Omental fat pad (tissue), 4 donors: ENCODE results near the gene UGT1A5. TPM values are rescaled to one million over a fixed set of nuclear protein-coding genes. Genes with fewer than 3 reads are reported as not detected.

Experiments
- ATAC-seq: fragments of 150-250 bp; one replicate; pipeline ENCODE4 v1.9.1; 2016; ENCODE audit warnings: mild to moderate bottlenecking, moderate library complexity; ENCODE audit not compliant: low FRiP score
- DNase-seq: peaks from one replicate; pipeline ENCODE4 v3.0.0-alpha.2; 2019; ENCODE audit warnings: low spot score
- CTCF ChIP-seq, 3 donors: fragments of 450-650 bp; IDR thresholded peaks; one replicate each; pipeline ENCODE4 v1.5.1; 2016 to 2017; ENCODE audit warnings: antibody characterized with exemption in 3 of 3, mild to moderate bottlenecking in 3 of 3, moderate library complexity in 2 of 3
- total RNA-seq, 4 donors: library from RNA; depleted of rRNA; stranded (reverse); fragments of >200 nt; gene quantifications; one replicate each; pipeline ENCODE4 v1.1.0, GENCODE V29; 2016

UGT1A5 gene
- total RNA-seq, 4 donors from 2014 or later, result not detected

- no peak for DNase-seq
- no peak for TF ChIP-seq CTCF (IDR thresholded peaks at IDR 0.05)
- no peak for ATAC-seq
Observed at GRCh38 chr2:233802132-233802815, 89.6 kb downstream of the UGT1A5 start.

DNA sequence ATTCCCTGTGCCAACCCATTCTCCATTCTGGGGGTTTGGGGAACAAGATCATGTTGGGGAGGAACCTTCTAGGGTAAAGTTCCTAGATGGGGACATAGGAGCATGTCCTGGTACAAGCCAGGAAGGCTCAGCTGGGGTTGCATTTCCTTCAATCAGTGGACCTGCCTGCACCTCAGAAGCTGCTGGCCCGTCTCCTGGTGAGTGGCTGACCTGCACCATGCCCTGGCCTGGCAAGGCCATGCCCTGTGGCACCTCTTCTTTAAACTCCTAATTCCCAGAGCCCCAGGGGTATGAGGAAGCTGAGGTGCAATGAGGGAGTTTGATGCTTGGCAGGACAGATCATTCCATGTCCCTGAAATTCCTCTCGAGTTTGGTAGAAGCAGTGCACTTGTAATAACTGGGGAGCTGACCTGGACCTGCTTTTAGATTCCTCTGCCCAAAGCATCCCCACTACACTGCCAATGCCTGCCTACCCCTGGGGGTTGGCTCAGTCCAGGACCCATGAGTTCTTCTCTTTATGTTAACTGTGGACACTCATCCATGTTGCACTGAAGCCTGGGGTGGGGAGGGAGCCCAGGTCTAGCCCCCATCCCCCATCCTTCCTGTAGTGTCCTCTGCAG lies 90.7 kb downstream of the UGT1A5 start:
- no peak for DNase-seq
- no peak for ATAC-seq
- TF ChIP-seq CTCF (IDR thresholded peaks at IDR 0.05), result no peak

GRCh38 chr2:233803994-233804393 lies 91.3 kb downstream of the UGT1A5 start:
- no peak for DNase-seq
- TF ChIP-seq CTCF (IDR thresholded peaks at IDR 0.05), result no peak
- ATAC-seq, result no peak

GRCh38 chr2:233807215-233807865 lies 94.6 kb downstream of the UGT1A5 start:
- ATAC-seq (no peak), DNase-seq (no peak)

GRCh38 chr2:233807966-233808935 lies 95.5 kb downstream of the UGT1A5 start:
- DNase-seq (no peak), ATAC-seq (no peak)
- no peak for TF ChIP-seq CTCF (IDR thresholded peaks at IDR 0.05)

More at GRCh38 chr2:233807215-233807865, 94.6 kb downstream of the UGT1A5 start:
- no peak for TF ChIP-seq CTCF (IDR thresholded peaks at IDR 0.05)

GRCh38 chr2:233810385-233810784 lies 97.7 kb downstream of the UGT1A5 start:
- DNase-seq (no peak), ATAC-seq (no peak)
- no peak for TF ChIP-seq CTCF (IDR thresholded peaks at IDR 0.05)
